Panc1 (cell line): ENCODE measurements around the gene COQ8A. TPM values are rescaled to one million over a fixed set of nuclear protein-coding genes. Genes with fewer than 3 reads are reported as not detected.

ENCODE experiments used
- ATAC-seq: fragments of 200-7000 bp; cut with Tn5 transposase; 2 replicates; pipeline ENCODE4 v1.9.1; 2020; ENCODE audit warnings: mild to moderate bottlenecking, moderate library complexity
- BruUV-seq: library from RNA; stranded (reverse); fragments of 400-500 nt; replicated peaks from 2 replicates; lab custom pipeline; 2021; lab: Mats Ljungman, UMichigan
- CTCF ChIA-PET: fragments of 300-600 bp; sonication (Branson Sonifier 250); formaldehyde crosslinking; loops from one replicate; lab custom pipeline; 2022; ENCODE audit warnings: antibody characterized with exemption; lab: Charles Lee
- POLR2A ChIA-PET: fragments of 300-600 bp; sonication (Branson Sonifier 250); formaldehyde crosslinking; loops from one replicate; lab custom pipeline; 2022; ENCODE audit warnings: antibody characterized with exemption; lab: Charles Lee
- DNase-seq: peaks from one replicate; pipeline ENCODE4 v3.0.0-alpha.2; 2010; ENCODE audit warnings: low read depth, low spot score
- H3K27ac ChIP-seq: 2 replicates; pipeline ENCODE4 v1.5.1; 2011; ENCODE audit warnings: mild to moderate bottlenecking, low read length, inconsistent platforms
- H3K27me3 ChIP-seq: fragments of 200-500 bp; sonication (Bioruptor generic); 2 replicates; pipeline ENCODE4 v1.6.0; 2014; ENCODE audit warnings: low read length, inconsistent platforms; ENCODE audit not compliant: control insufficient read depth, insufficient read depth
- H3K36me3 ChIP-seq: fragments of 200-500 bp; sonication (Bioruptor generic); 2 replicates; pipeline ENCODE4 v1.5.1; 2014; ENCODE audit warnings: inconsistent platforms, mild to moderate bottlenecking, low read length, moderate library complexity; ENCODE audit not compliant: control insufficient read depth, insufficient read depth
- H3K4me1 ChIP-seq: 2 replicates; pipeline ENCODE4 v1.5.1; 2011; ENCODE audit warnings: inconsistent platforms, mild to moderate bottlenecking, low read length, moderate library complexity; ENCODE audit not compliant: control insufficient read depth, insufficient read depth
- H3K4me3 ChIP-seq, 2 experiments: 2 replicates each; pipeline ENCODE4 v1.5.1; 2011 to 2012; ENCODE audit warnings: low read depth in 2 of 2, low read length in 2 of 2, mild to moderate bottlenecking in 2 of 2, inconsistent platforms in 1 of 2, moderate library complexity in 1 of 2
- H3K9me3 ChIP-seq: fragments of 200-500 bp; sonication (Bioruptor generic); 2 replicates; pipeline ENCODE4 v1.5.1; 2014; ENCODE audit warnings: low read depth, mild to moderate bottlenecking, inconsistent platforms, low read length, moderate library complexity; ENCODE audit not compliant: control insufficient read depth, insufficient read depth
- CTCF ChIP-seq: fragments of 450-650 bp; IDR thresholded peaks from 2 replicates; pipeline ENCODE4 v1.5.1; 2017; ENCODE audit warnings: mild to moderate bottlenecking
- POLR2AphosphoS5 ChIP-seq: IDR thresholded peaks from 2 replicates; pipeline ENCODE4 v1.6.1; 2012; ENCODE audit warnings: mild to moderate bottlenecking, low read depth, low read length, moderate library complexity
- SIN3A ChIP-seq: IDR thresholded peaks from 2 replicates; pipeline ENCODE4 v1.6.1; 2012; ENCODE audit warnings: low read depth, mild to moderate bottlenecking, low read length, moderate library complexity, borderline replicate concordance; ENCODE audit not compliant: insufficient read depth
- TCF7L2 ChIP-seq: IDR thresholded peaks from 2 replicates; pipeline ENCODE4 v1.6.1; 2011; ENCODE audit warnings: mild to moderate bottlenecking, low read depth, low read length, inconsistent platforms
- in situ Hi-C: cut with HindIII; loops from 2 replicates; pipeline ENCODE4 v1.10.0; 2016; ENCODE audit warnings: low sequenced_read_pairs, low pct_unique_long_range_greater_than_20kb
- intact Hi-C: fragments of 100-400 bp; cut with micrococcal nuclease; formaldehyde crosslinking; loops from one replicate; pipeline ENCODE4 v1.10.0; 2022; ENCODE audit not compliant: unreplicated experiment
- total RNA-seq: library from RNA; stranded (reverse); gene quantifications from one replicate; pipeline ENCODE4 v1.2.1, GENCODE V29; 2021; ENCODE audit not compliant: unreplicated experiment
- TF ChIP-seq, protein P1 (sequence below), 2 experiments: IDR thresholded peaks; 2 replicates each; pipeline ENCODE4 v1.6.1; 2011 to 2012; ENCODE audit warnings: low read depth in 2 of 2, control low read depth in 1 of 2, low read length in 1 of 2, mild to moderate bottlenecking in 1 of 2, moderate library complexity in 1 of 2; ENCODE audit not compliant: insufficient read depth in 1 of 2

The COQ8A gene
- total RNA-seq, 1 experiment from 2014 or later: 15.1 TPM

DNA sequence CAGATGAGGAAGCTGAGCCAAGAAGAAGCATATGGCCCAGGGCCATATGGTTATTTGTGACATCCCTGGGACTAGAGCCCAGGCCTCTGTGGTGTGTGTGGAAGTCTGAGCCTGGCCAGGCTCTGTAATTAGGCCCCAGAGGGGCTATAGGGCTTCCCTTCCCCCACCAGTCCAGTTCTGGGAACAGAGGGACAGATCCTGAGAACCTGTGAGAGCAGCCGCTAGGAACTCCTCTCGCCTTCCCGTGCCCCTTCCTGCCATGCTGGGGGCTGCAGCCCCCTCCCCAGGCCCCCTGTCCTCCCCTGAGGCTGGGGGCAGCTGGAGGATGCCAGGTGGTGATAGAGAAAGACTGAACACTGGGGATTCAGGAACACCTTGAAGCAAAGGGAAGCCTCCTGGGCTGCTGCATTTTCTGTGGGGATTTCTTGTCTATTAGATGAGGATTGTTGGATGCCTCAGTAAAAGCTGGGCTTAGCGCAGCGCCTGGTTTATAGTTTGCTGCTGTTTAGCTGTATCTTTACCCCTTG is 33.3 kb downstream of the COQ8A start:
- Histone ChIP-seq H3K27ac (no peak overlapping the region), H3K4me3 (no peak overlapping the region), H3K27me3 (no peaks in the 10 kb centered on the region), H3K4me1 (no peaks in the 10 kb centered on the region; the same call in 1 of the 2 replicates), H3K36me3 (no peaks in the 10 kb centered on the region), H3K9me3 (no peaks in the 10 kb centered on the region)
- peak; percentile 61 for ATAC-seq
- ChIA-PET POLR2A (no interaction called here), CTCF (interaction anchor here (0.6 kb wide), 1 partner anchor 188 kb away, joined by 3 read pairs; no protein-coding TSS in a partner anchor)
- no peak for TF ChIP-seq SIN3A
- TF ChIP-seq, protein P1, sequence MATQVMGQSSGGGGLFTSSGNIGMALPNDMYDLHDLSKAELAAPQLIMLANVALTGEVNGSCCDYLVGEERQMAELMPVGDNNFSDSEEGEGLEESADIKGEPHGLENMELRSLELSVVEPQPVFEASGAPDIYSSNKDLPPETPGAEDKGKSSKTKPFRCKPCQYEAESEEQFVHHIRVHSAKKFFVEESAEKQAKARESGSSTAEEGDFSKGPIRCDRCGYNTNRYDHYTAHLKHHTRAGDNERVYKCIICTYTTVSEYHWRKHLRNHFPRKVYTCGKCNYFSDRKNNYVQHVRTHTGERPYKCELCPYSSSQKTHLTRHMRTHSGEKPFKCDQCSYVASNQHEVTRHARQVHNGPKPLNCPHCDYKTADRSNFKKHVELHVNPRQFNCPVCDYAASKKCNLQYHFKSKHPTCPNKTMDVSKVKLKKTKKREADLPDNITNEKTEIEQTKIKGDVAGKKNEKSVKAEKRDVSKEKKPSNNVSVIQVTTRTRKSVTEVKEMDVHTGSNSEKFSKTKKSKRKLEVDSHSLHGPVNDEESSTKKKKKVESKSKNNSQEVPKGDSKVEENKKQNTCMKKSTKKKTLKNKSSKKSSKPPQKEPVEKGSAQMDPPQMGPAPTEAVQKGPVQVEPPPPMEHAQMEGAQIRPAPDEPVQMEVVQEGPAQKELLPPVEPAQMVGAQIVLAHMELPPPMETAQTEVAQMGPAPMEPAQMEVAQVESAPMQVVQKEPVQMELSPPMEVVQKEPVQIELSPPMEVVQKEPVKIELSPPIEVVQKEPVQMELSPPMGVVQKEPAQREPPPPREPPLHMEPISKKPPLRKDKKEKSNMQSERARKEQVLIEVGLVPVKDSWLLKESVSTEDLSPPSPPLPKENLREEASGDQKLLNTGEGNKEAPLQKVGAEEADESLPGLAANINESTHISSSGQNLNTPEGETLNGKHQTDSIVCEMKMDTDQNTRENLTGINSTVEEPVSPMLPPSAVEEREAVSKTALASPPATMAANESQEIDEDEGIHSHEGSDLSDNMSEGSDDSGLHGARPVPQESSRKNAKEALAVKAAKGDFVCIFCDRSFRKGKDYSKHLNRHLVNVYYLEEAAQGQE (IDR thresholded peaks at IDR 0.05; ENCODE audit: insufficient read depth in 1 of 2, low read depth in 2 of 2, low read length in 1 of 2): no peak
- no peak for TF ChIP-seq CTCF
- no TSS peak for BruUV-seq
- intact Hi-C loops (no loop called here), in situ Hi-C loops (no loop called here)
- DNase-seq: no peak

GRCh38 chr1:226973898-226974543 is 33.9 kb downstream of the COQ8A start:
- Histone ChIP-seq H3K27ac (no peak overlapping the region), H3K4me3 (no peak overlapping the region), H3K9me3 (no peaks in the 10 kb centered on the region), H3K36me3 (no peaks in the 10 kb centered on the region), H3K4me1 (no peaks in the 10 kb centered on the region; the same call in 1 of the 2 replicates), H3K27me3 (no peaks in the 10 kb centered on the region)
- DNase-seq (no peak), ATAC-seq (peak; percentile 55)
- no TSS peak for BruUV-seq
- no peak for TF ChIP-seq SIN3A
- POLR2A ChIA-PET: no interaction called here
- CTCF ChIA-PET: no interaction called here
- intact Hi-C loops (no loop called here), in situ Hi-C loops (no loop called here)

GRCh38 chr1:226974544-226975258 is 34.6 kb downstream of the COQ8A start:
- Histone ChIP-seq H3K4me3 (no peak overlapping the region), H3K27me3 (no peaks in the 10 kb centered on the region), H3K4me1 (no peaks in the 10 kb centered on the region; the same call in 1 of the 2 replicates), H3K27ac (no peak overlapping the region), H3K9me3 (no peaks in the 10 kb centered on the region), H3K36me3 (no peaks in the 10 kb centered on the region)
- ATAC-seq (no peak), DNase-seq (no peak)
- in situ Hi-C loops: no loop called here
- CTCF ChIA-PET: no interaction called here
- POLR2A ChIA-PET: no interaction called here
- BruUV-seq: no TSS peak
- intact Hi-C loops: no loop called here
- TF ChIP-seq POLR2AphosphoS5 (no peak), SIN3A (no peak), CTCF (no peak), TCF7L2 (no peak)
- TF ChIP-seq, protein P1 (IDR thresholded peaks at IDR 0.05; ENCODE audit: insufficient read depth in 1 of 2, low read depth in 2 of 2, low read length in 1 of 2): no peak
